GM19467 (cell line): ENCODE data around the gene JDP2.
A peak's percentile ranks its signal among the peaks of the same experiment; 100 is the strongest.

ENCODE experiments used
- ATAC-seq: cut with Tn5 transposase; IDR thresholded peaks from one replicate; pipeline ENCODE4 v1.9.1; 2021; ENCODE audit warnings: mild to moderate bottlenecking, moderate library complexity; ENCODE audit not compliant: unreplicated experiment

Gene JDP2

GRCh38 chr14:75511201-75511600 lies 83.4 kb downstream of the JDP2 start:
- no peak for ATAC-seq

DNA sequence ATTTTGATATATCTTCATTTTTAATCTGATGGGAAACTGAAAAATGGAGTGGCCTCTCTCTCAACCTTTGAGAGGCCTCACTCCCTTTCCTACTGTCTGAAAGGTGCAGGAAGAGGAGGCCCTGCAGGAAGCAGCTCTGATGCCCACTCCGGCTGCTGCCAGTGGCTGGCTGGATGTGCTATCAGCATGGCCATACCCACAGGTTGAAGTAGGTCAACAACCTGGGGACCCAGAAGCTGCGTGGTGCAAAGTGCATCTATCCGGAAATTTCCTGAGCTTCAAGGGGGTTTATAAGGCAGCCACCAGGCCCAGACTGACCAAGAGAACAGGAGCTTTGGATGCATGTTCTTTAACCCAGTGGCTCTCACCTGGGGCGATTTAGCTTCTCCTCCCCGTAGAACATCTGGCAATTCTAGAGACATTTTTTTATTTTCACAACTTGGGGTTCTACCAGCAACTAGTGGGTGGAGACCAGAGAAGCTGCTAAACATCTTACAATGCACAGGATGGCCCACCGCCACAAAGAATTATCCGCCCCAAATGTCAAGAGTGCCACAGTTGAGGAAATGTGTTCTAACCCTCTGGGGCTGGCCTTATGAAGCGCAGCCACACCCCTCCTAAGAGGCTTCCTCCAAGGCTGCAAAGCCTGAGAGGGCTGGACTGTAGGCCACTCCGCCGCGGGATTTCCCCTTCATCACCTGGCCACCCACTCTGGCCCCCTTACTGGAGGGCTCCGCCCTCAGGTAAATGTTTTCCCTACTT lies 86.3 kb downstream of the JDP2 start:
- ATAC-seq: peak; percentile 42

GRCh38 chr14:75514673-75515628 lies 87.1 kb downstream of the JDP2 start:
- ATAC-seq: peak; percentile 43

DNA sequence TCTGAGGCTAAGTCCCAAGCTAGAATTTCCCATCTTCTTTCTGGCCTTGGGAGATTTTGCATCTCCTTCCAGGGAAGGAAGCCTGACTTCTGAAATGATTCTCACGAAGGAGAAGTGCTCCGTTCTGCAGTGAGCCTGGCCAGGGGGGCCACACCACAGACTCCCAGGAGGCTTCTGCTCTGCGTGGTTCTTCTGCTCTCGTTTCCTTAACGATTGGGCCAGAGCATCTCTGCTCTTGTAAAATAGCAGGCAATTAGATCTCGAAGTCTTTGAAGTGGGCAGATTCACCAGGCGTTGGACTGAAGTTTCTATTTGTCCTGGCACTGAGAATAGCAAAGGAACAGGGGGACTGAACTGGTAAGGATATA lies 87.8 kb downstream of the JDP2 start:
- peak; percentile 39 for ATAC-seq

- no peak for ATAC-seq
Measured at GRCh38 chr14:75518625-75519024, 90.8 kb downstream of the JDP2 start.

- no peak for ATAC-seq
Measured at GRCh38 chr14:75519394-75519793, 91.6 kb downstream of the JDP2 start.

- ATAC-seq: no peak
Measured at GRCh38 chr14:75519826-75520728, 92.3 kb downstream of the JDP2 start.

- no peak for ATAC-seq
Measured at GRCh38 chr14:75520852-75521251, 93.0 kb downstream of the JDP2 start.

- ATAC-seq: peak; percentile 18
Measured at GRCh38 chr14:75521415-75522199, 93.8 kb downstream of the JDP2 start.

DNA sequence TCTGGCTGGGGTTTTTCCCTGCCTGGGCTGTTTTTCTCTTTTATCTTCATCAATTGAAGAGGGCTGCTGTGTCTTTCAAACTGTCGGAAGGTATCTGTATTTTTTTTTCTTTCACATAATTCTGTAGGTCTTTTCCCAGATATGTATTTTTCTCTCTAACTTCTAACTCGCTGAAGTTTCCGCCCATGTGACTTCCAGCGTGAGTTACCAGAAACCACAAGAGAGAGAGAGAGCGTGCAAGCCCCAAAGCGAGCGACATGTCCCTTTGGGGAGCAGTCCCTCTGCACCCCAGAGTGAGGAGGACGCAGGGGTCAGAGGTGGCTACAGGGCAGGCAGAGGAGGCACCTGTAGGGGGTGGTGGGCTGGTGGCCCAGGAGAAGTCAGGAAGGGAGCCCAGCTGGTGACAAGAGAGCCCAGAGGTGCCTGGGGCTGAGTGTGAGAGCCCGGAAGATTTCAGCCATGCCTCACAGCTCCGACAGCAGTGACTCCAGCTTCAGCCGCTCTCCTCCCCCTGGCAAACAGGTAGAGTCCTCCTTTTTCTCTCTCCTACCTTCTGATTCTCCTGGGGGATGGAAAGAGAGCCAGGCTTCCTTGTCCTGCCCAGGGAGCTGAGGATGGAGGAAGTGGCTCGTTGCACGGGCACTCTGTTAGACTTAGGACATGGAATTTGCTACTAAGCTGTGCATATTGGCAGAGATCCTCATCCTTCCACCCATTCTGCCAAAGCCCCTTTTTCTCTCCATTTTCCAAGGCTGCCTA lies 94.6 kb downstream of the JDP2 start, which contains the start of gene BATF:
BATF (plus strand) TSS at position 246 of the 759 bp plus-strand sequence; CDS start at position 460, 214 bp downstream.
- peak; percentile 54 for ATAC-seq

- ATAC-seq: no peak
Measured at GRCh38 chr14:75522983-75523318, 95.1 kb downstream of the JDP2 start.
